CD14-positive monocyte (primary cell): Measurements from ENCODE around the gene KIF3A. TPM values are rescaled to one million over a fixed set of nuclear protein-coding genes. Genes with fewer than 3 reads are reported as not detected.

Source experiments
- DNase-seq, 3 donors: peaks; one replicate each; pipeline ENCODE4 v3.0.0-alpha.2; 2011 to 2022
- H2AFZ ChIP-seq: 2 replicates; pipeline ENCODE4 v1.6.0; 2012; ENCODE audit warnings: mild to moderate bottlenecking, low read depth, low read length, inconsistent platforms; ENCODE audit not compliant: insufficient read depth, poor library complexity, severe bottlenecking
- H3K27ac ChIP-seq, 2 donors: 1 replicate in 1 of 2; 2 replicates in 1 of 2; pipeline ENCODE4 v1.5.1; 2012 to 2013; ENCODE audit warnings: low read length in 2 of 2, control low read depth in 1 of 2, inconsistent platforms in 1 of 2, low read depth in 1 of 2, mild to moderate bottlenecking in 1 of 2
- H3K27me3 ChIP-seq, 2 donors: one replicate each; pipeline versions ENCODE4 v1.6.0 to v1.6.1; 2011 to 2013; ENCODE audit warnings: low read length in 2 of 2; ENCODE audit not compliant: control insufficient read depth in 2 of 2, insufficient read depth in 2 of 2
- H3K36me3 ChIP-seq, 2 donors: replicated peaks in 1 of 2; 1 replicate in 1 of 2; 2 replicates in 1 of 2; pipeline versions ENCODE4 v1.5.1 to v1.6.1; 2012 to 2013; ENCODE audit warnings: low read length in 2 of 2, control low read depth in 1 of 2, inconsistent platforms in 1 of 2, mild to moderate bottlenecking in 1 of 2; ENCODE audit not compliant: insufficient read depth in 2 of 2, control insufficient read depth in 1 of 2
- H3K4me1 ChIP-seq, 2 donors: 1 replicate in 1 of 2; 2 replicates in 1 of 2; pipeline versions ENCODE4 v1.5.1 to v1.6.1; 2012 to 2013; ENCODE audit warnings: low read length in 2 of 2, control low read depth in 1 of 2, inconsistent platforms in 1 of 2, mild to moderate bottlenecking in 1 of 2, moderate library complexity in 1 of 2; ENCODE audit not compliant: insufficient read depth in 2 of 2, control insufficient read depth in 1 of 2
- H3K4me2 ChIP-seq: replicated peaks from 2 replicates; pipeline ENCODE3; 2012; ENCODE audit warnings: low read length, moderate library complexity, mild to moderate bottlenecking; ENCODE audit not compliant: poor library complexity, severe bottlenecking; ENCODE audit errors: extremely low read depth
- H3K4me3 ChIP-seq, 3 experiments: fragments of 200-600 bp in 1 of 3; sonication (generic) in 1 of 3; replicated peaks in 1 of 3; 1 replicate in 2 of 3; 2 replicates in 1 of 3; pipeline ENCODE4 v1.5.1; 2011 to 2013; ENCODE audit warnings: low read length in 3 of 3, mild to moderate bottlenecking in 3 of 3, control low read depth in 2 of 3, low read depth in 2 of 3, inconsistent platforms in 1 of 3, moderate library complexity in 1 of 3
- H3K79me2 ChIP-seq: 2 replicates; pipeline ENCODE4 v1.6.0; 2012; ENCODE audit warnings: mild to moderate bottlenecking, control low read depth, inconsistent platforms, low read length, moderate library complexity; ENCODE audit not compliant: insufficient read depth
- H3K9ac ChIP-seq: 2 replicates; pipeline ENCODE4 v1.6.0; 2017; ENCODE audit warnings: low read length, mild to moderate bottlenecking; ENCODE audit not compliant: insufficient read depth, poor library complexity, severe bottlenecking
- H3K9me3 ChIP-seq, 2 donors: replicated peaks in 1 of 2; 1 replicate in 1 of 2; 2 replicates in 1 of 2; pipeline versions ENCODE4 v1.5.1 to v1.6.1; 2012 to 2013; ENCODE audit warnings: low read length in 2 of 2, control low read depth in 1 of 2; ENCODE audit not compliant: control insufficient read depth in 1 of 2, insufficient read depth in 1 of 2
- H4K20me1 ChIP-seq: 2 replicates; pipeline ENCODE4 v1.6.0; 2012; ENCODE audit warnings: mild to moderate bottlenecking, low read length, control low read depth, moderate library complexity; ENCODE audit not compliant: insufficient read depth
- H3K27ac Mint-ChIP-seq, 7 donors: one replicate each; pipeline ENCODE4 v1.8.0; 2020; ENCODE audit warnings: mild to moderate bottlenecking in 7 of 7, mixed read lengths in 7 of 7, moderate library complexity in 6 of 7, inconsistent platforms in 2 of 7
- H3K27me3 Mint-ChIP-seq, 3 donors: one replicate each; pipeline ENCODE4 v1.8.0; 2021 to 2022; ENCODE audit warnings: low read depth in 3 of 3, mild to moderate bottlenecking in 3 of 3, mixed read lengths in 3 of 3, moderate library complexity in 3 of 3, inconsistent platforms in 1 of 3
- H3K36me3 Mint-ChIP-seq, 2 donors: one replicate each; pipeline ENCODE4 v1.8.0; 2020; ENCODE audit warnings: mixed read lengths in 2 of 2, inconsistent platforms in 1 of 2, mild to moderate bottlenecking in 1 of 2
- H3K4me1 Mint-ChIP-seq: one replicate; pipeline ENCODE4 v1.8.0; 2020; ENCODE audit warnings: mild to moderate bottlenecking, mixed read lengths
- H3K4me3 Mint-ChIP-seq, 2 donors: one replicate each; pipeline ENCODE4 v1.8.0; 2020; ENCODE audit warnings: mild to moderate bottlenecking in 2 of 2, mixed read lengths in 2 of 2, moderate library complexity in 1 of 2
- H3K9me3 Mint-ChIP-seq, 7 donors: one replicate each; pipeline ENCODE4 v1.8.0; 2020 to 2022; ENCODE audit warnings: mixed read lengths in 7 of 7, mild to moderate bottlenecking in 6 of 7, moderate library complexity in 6 of 7, inconsistent platforms in 2 of 7
- CTCF ChIP-seq: fragments of 200-600 bp; IDR thresholded peaks from one replicate; pipeline ENCODE4 v1.8.0; 2022; ENCODE audit warnings: antibody characterized with exemption, mild to moderate bottlenecking
- WGBS: methylation state at CpG from one replicate; pipeline ENCODE4 v1.1.5; 2013; ENCODE audit warnings: missing lambda C conversion rate; ENCODE audit not compliant: insufficient coverage; 5-methylcytosine and 5-hydroxymethylcytosine counted together
- intact Hi-C, 2 donors: fragments of 100-400 bp; cut with micrococcal nuclease; formaldehyde crosslinking; loops; one replicate each; pipeline versions ENCODE4 v1.15.0 to v1.15.1; 2023
- polyA plus RNA-seq, 3 donors: library from polyadenylated mRNA; depleted of rRNA in 1 of 3; unstranded in 2 of 3; stranded (reverse) in 1 of 3; fragments of 300-500 nt in 2 of 3; fragments of >200 nt in 1 of 3; fragmentation: Illumina TruSeq in 2 of 3; gene quantifications; 1 replicate in 2 of 3; 2 replicates in 1 of 3; pipeline ENCODE4 v1.2.3, GENCODE V29; 2012 to 2021

Gene KIF3A
- polyA plus RNA-seq, 3 donors, result 0.68 to 1.3 (median 1.2) TPM

DNA sequence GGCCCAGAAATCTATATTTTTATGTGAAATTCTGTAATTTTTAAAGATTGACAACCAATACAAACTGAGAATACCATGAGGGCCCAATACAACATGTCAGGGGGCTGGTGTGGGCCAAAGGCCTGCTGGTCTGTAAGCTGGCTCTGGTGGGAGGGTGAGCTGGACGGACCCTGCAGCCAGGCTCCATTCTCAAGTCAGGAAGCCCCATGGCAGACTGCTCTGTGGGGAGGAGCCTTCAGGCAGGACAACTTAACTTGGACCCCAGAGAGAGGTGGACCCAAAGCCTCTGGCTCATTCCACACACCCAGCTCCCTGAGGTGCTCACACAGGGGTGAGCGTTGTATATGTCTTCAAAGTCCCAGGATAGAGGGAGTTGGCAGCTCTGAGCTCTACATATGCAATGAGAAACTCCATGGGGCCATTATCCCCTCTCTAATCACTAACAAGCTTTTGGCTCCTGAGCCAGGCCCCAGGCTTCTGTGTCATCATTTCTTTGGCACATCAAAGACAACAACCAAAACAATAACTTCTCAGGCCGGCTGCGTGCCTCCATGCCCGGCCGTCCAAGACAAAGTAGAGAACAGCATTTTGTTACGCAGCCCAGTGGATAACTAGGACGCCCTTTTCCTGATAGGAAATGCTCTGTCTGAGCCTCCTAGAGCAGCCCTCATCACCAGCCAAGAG, 33.3 kb upstream of the KIF3A start:
- H3K4me3 ChIP-seq, result no peak overlapping the region
- WGBS, result 99% methylated on average over 7 of the region's 8 CpGs
- peaks cover 22 to 39% (median 26%) of the 10 kb centered on the region in 3 donors for H3K27me3 Mint-ChIP-seq
- peaks cover 4 to 17% of the 10 kb centered on the region in 2 donors for H3K27me3 ChIP-seq
- no peak overlapping the region for H3K4me2 ChIP-seq
- H2AFZ ChIP-seq, result no peak overlapping the region
- no peaks in the 10 kb centered on the region for H3K36me3 ChIP-seq
- no peak overlapping the region for H3K9ac ChIP-seq
- H3K9me3 ChIP-seq, result no peaks in the 10 kb centered on the region
- H3K79me2 ChIP-seq, result no peaks in the 10 kb centered on the region
- H3K27ac Mint-ChIP-seq, result no peak overlapping the region
- H3K4me3 Mint-ChIP-seq, result no peak overlapping the region
- TF ChIP-seq CTCF, result no peak
- no peak for DNase-seq
- no peaks in the 10 kb centered on the region for H3K9me3 Mint-ChIP-seq
- H3K4me1 ChIP-seq, result peaks cover 0 to 2% of the 10 kb centered on the region in 2 donors
- intact Hi-C loops, result no loop called here
- H3K4me1 Mint-ChIP-seq, result peaks cover 21% of the 10 kb centered on the region
- no peaks in the 10 kb centered on the region for H4K20me1 ChIP-seq
- H3K36me3 Mint-ChIP-seq, result peaks cover 0 to 2% of the 10 kb centered on the region in 2 donors
- no peak overlapping the region for H3K27ac ChIP-seq

- Mint-ChIP-seq H3K27me3 (peaks cover 6 to 18% (median 12%) of the 10 kb centered on the region in 3 donors), H3K36me3 (peaks cover 0 to 3% of the 10 kb centered on the region in 2 donors), H3K4me1 (peaks cover 21% of the 10 kb centered on the region), H3K27ac (no peak overlapping the region), H3K4me3 (no peak overlapping the region), H3K9me3 (no peaks in the 10 kb centered on the region)
- Histone ChIP-seq H3K27ac (no peak overlapping the region), H4K20me1 (no peaks in the 10 kb centered on the region), H3K79me2 (no peaks in the 10 kb centered on the region), H3K4me2 (no peak overlapping the region), H3K9ac (no peak overlapping the region), H3K27me3 (no peaks in the 10 kb centered on the region), H3K9me3 (no peaks in the 10 kb centered on the region), H3K4me1 (peaks cover 5 to 6% of the 10 kb centered on the region in 2 donors), H3K36me3 (no peaks in the 10 kb centered on the region), H3K4me3 (no peak overlapping the region), H2AFZ (no peak overlapping the region)
- no peak for TF ChIP-seq CTCF
- no peak for DNase-seq
- 93% methylated on average over 3 of the region's 3 CpGs for WGBS
- intact Hi-C loops, result no loop called here
Observed at GRCh38 chr5:132768485-132768868, 31.1 kb upstream of the KIF3A start.
